ENCODE measurements around the gene NFIC.

NFIC gene

DNA sequence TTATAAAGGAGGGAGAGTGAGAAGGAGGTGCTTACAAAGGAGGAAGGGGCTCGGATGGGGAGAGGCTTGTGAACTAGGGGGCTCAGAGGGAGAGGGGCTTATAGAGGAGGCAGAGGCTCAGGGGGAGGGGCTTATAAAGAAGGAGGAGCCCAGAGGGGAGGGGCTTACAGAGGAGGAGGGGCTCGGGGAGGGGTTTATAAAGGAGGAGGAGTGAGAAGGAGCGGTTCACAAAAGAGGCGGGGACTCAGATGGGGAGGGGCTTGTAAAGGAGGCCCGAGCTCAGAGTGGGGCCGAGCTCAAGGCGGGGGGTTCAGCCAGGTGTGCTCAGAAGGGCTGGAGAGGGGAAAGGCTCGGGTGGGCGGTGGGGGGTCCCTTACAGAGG is 113.4 kb downstream of the NFIC start:
- DNase-seq (ENCODE audit: insufficient read length, low spot score) (no peak), FAIRE-seq (no peak)
- no peak for TF ChIP-seq POLR2A (IDR thresholded peaks at IDR 0.05; ENCODE audit: low read depth, low read length)
- TF ChIP-seq SPI1 (IDR thresholded peaks at IDR 0.05; ENCODE audit: low read depth, low read length), result no peak
- TF ChIP-seq TAF1 (IDR thresholded peaks at IDR 0.05; ENCODE audit: low read depth, low read length), result no peak
- no peak for TF ChIP-seq POU2F2 (IDR thresholded peaks at IDR 0.05; ENCODE audit: low read depth, low read length)
- TF ChIP-seq PAX5 (IDR thresholded peaks at IDR 0.05; ENCODE audit: insufficient read depth, low read length, severe bottlenecking), result no peak
- TF ChIP-seq POLR2AphosphoS5 (IDR thresholded peaks at IDR 0.05; ENCODE audit: low read depth, low read length), result no peak

DNA sequence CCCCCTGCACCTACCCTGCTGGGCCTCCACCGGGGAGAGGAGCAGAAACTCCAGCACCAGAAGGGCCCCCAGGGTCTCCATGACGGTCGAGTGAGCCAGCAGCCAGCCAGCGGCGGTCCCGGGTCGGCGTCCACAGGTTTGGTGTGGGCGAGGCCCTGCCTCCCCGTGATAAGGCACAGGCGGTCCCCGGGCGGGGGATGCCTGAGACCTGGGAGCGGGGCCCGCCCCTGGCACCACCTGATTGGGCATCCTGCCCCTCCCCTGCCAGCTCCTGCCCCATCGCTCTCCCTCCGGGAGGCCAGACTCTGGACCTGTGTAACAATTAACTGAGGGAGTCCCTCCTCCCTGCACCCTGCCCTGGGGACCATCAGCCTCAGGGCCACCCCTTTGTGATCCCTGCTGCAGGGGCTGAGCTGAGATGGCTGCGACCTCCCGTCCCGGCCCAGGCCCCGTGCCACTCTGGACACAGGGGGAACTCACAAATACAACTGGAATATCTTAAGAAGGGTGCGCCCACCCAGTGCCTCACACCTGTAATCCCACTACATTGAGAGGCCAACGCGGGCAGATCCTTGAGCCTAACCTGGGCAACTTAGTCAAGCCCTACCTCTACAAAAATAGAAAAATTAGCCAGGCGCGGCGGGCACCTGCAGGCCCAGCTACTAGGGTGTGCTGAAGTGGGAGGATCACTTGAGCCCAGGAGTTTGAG is 114.2 kb downstream of the NFIC start, which contains the start of gene SMIM24:
Gene SMIM24, minus strand, starts transcription at position 143 of the 709 bp plus-strand sequence. Its CDS starts 62 bp downstream, at position 81.
- TF ChIP-seq POLR2A (IDR thresholded peaks at IDR 0.05; ENCODE audit: low read depth, low read length) (no peak), POU2F2 (IDR thresholded peaks at IDR 0.05; ENCODE audit: low read depth, low read length) (no peak), SPI1 (IDR thresholded peaks at IDR 0.05; ENCODE audit: low read depth, low read length) (no peak), POLR2AphosphoS5 (IDR thresholded peaks at IDR 0.05; ENCODE audit: low read depth, low read length) (no peak), TAF1 (IDR thresholded peaks at IDR 0.05; ENCODE audit: low read depth, low read length) (no peak), PAX5 (IDR thresholded peaks at IDR 0.05; ENCODE audit: insufficient read depth, low read length, severe bottlenecking) (no peak)
- FAIRE-seq (no peak), DNase-seq (ENCODE audit: insufficient read length, low spot score) (no peak)

DNA sequence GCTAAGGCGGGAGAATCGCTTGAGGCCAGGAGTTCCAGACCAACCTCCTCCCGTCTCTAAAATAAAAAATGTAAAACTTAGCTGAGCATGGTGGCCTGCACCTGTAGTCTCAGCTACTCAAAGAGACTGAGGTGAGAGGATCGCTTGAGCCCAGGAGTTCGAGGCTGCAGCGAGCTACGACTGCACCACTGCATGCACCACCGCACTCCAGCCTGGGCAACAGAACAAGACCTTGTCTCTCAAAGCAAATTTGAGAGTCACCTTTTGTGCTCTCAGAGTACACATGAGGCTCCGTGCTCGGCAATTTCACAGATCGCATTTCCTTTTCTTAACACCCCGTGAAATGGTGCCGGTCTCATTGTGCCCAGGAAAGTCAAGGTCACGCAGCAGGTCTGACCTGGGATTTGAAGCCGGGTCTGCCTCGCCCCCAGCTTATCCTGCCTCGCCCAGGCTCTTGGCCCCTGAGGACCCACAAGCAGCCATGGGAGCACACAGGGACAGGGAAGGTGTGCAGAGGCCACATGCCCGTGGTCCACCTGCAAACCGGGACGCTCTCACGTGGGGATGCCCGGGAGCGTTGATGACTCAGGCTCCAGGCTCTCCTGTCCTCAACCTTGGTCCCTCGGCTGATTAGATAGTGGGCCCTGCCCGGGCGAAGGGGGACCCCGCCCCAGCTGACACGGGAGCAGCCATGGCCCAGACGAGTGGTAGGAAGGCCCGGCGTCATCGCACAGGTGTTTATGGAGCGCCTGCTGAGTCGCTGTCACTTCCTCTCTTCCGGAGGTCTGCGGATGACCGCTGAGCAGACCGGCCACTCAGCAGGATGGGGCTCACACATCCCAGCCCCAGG is 115.1 kb downstream of the NFIC start:
- FAIRE-seq (no peak), DNase-seq (ENCODE audit: insufficient read length, low spot score) (no peak)
- TF ChIP-seq POLR2A (IDR thresholded peaks at IDR 0.05; ENCODE audit: low read depth, low read length) (no peak), PAX5 (IDR thresholded peaks at IDR 0.05; ENCODE audit: insufficient read depth, low read length, severe bottlenecking) (no peak), SPI1 (IDR thresholded peaks at IDR 0.05; ENCODE audit: low read depth, low read length) (no peak), TAF1 (IDR thresholded peaks at IDR 0.05; ENCODE audit: low read depth, low read length) (no peak), POU2F2 (IDR thresholded peaks at IDR 0.05; ENCODE audit: low read depth, low read length) (no peak), POLR2AphosphoS5 (IDR thresholded peaks at IDR 0.05; ENCODE audit: low read depth, low read length) (no peak)

DNA sequence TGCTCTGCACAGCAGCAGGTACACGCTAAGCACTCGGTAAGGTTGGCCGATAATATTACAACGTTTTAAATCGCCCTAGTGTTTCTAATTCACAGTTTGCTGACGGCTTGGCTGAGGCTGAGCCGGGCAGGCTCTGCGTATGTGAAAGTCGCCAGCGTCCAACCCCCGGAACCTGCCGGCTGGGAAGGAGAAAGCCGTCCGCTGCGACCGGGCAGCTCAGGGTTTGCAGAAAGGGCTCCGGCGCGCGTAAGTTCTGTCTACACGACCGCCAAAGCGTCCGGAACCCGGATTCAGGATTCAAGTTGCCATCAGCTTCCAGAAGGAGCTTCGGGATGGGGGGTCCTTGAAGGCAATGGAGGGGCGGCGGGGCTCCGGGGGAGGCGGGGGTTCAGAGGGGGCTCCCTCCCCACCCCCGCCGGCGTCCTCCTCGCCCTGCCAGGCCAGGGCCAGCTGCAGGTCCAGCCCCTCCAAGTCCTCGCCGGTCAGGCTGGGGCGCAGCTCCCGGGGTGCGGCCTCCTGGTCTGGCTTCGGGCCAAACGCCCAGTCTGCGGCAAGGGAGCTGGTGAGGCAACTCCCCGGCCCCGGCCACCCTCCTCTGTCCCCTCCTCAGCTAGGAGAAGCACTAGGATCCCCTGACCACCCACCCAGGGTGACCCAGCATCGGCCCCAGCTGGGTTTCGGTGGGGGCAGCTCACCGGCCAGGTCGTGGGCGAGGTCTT is 116.3 kb downstream of the NFIC start:
- DNase-seq (ENCODE audit: insufficient read length, low spot score), result no peak
- FAIRE-seq, result no peak
- TF ChIP-seq SPI1 (IDR thresholded peaks at IDR 0.05; ENCODE audit: low read depth, low read length) (no peak), POLR2AphosphoS5 (IDR thresholded peaks at IDR 0.05; ENCODE audit: low read depth, low read length) (no peak), PAX5 (IDR thresholded peaks at IDR 0.05; ENCODE audit: insufficient read depth, low read length, severe bottlenecking) (no peak), TAF1 (IDR thresholded peaks at IDR 0.05; ENCODE audit: low read depth, low read length) (no peak), POLR2A (IDR thresholded peaks at IDR 0.05; ENCODE audit: low read depth, low read length) (no peak)

DNA sequence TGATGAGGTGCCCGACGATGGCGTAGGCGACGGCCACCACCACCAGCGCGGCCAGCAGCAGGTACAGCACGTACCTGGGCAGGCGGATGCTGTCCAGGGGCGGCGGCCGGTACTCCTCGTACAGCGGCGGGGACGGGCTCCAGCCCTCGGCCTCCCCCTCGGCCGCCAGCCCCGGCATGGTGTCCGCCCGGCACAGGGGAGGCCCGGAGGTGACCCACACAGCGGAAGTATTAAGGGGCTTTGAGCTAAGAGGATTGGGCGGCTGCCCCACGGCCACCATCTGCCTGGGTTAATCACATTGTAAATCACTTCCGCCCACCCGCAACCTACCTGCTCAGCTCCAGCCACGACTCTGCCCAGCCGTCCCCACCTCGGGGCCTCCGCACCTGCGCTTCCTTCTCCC is 116.8 kb downstream of the NFIC start, which contains the start of gene SMIM44:
Gene SMIM44, minus strand, starts transcription at position 216 of the 403 bp plus-strand sequence. Its CDS starts 38 bp downstream, at position 178.
- TF ChIP-seq POU2F2 (IDR thresholded peaks at IDR 0.05; ENCODE audit: low read depth, low read length) (no peak), POLR2AphosphoS5 (IDR thresholded peaks at IDR 0.05; ENCODE audit: low read depth, low read length) (no peak), SPI1 (IDR thresholded peaks at IDR 0.05; ENCODE audit: low read depth, low read length) (no peak), PAX5 (IDR thresholded peaks at IDR 0.05; ENCODE audit: insufficient read depth, low read length, severe bottlenecking) (no peak), TAF1 (IDR thresholded peaks at IDR 0.05; ENCODE audit: low read depth, low read length) (no peak), POLR2A (IDR thresholded peaks at IDR 0.05; ENCODE audit: low read depth, low read length) (no peak)
- FAIRE-seq, result no peak
- no peak for DNase-seq (ENCODE audit: insufficient read length, low spot score)

DNA sequence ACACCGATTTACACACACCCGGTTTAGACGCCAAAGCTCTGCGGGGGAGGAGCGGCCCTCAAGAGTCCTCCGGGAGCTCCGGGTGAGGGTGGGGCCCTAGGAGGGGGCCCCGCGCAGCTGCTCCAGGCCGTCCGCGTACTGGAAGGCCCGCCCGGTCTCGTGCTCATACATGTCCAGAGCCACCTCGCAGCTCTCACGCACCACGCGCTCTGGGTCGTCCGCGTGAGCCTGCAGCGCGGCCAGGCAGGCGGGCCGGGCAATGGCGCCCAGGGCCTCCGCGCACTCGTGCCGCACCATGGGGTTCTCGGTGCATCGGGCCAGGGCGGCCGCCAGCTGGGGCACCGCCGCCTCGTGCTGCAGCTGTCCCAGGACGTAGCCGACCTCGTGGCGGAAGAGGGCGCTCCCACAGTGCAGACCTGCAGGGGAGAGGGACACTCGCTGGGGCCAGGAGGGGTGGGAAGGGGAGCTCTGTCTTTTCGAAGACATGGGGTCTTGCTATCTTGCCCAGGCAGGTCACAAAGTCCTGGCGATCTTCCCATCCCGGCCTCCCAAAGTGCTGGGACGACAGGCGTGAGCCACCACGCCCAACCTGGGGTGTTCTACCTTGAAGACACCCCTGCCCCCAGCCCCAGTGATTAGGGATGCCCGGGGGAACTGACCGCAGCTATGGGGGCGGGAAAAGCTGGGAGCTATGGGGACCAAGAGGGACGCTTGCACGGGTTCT is 125.2 kb downstream of the NFIC start:
- no peak for TF ChIP-seq PAX5 (IDR thresholded peaks at IDR 0.05; ENCODE audit: insufficient read depth, low read length, severe bottlenecking)
- no peak for TF ChIP-seq POLR2AphosphoS5 (IDR thresholded peaks at IDR 0.05; ENCODE audit: low read depth, low read length)
- TF ChIP-seq POU2F2 (IDR thresholded peaks at IDR 0.05; ENCODE audit: low read depth, low read length), result no peak
- no peak for TF ChIP-seq POLR2A (IDR thresholded peaks at IDR 0.05; ENCODE audit: low read depth, low read length)
- TF ChIP-seq TAF1 (IDR thresholded peaks at IDR 0.05; ENCODE audit: low read depth, low read length), result no peak
- TF ChIP-seq SPI1 (IDR thresholded peaks at IDR 0.05; ENCODE audit: low read depth, low read length), result no peak
- FAIRE-seq, result no peak
- DNase-seq (ENCODE audit: insufficient read length, low spot score), result no peak

DNA sequence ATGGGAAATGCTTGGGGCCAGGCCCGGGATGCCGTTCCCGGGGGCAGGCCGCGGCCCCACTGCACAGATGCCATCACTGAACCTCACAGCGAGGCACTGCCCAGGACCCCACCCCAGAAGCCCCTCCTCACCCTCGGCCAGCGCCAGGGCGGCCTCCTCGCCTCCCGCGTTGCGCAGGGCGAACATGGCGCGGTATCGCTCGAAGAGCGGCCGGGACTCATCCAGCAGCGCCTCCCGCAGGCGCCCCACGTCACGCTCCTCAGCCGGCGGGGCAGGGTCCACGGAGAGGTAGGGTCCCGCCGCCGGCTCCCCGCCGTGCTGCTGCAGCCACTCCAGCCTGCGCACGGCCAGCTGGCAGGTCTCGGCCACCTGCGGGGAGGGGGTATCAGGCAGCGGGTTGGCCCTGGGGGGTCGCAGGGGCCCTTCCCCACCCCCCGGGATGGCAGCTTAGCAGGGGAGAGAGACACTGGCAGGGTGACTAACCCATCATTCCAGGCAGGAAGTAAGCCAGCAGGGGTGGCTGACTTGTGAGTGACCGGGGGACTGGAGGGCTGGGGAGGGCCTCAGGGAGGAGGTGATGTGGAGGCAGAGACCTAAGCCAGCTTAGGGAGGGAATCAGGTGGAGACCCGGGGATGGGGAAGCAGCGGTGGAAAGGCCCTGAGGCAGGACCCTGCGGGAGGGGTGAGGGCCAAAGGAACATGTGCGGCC is 125.9 kb downstream of the NFIC start:
- DNase-seq (ENCODE audit: insufficient read length, low spot score), result no peak
- no peak for TF ChIP-seq TAF1 (IDR thresholded peaks at IDR 0.05; ENCODE audit: low read depth, low read length)
- no peak for TF ChIP-seq POU2F2 (IDR thresholded peaks at IDR 0.05; ENCODE audit: low read depth, low read length)
- TF ChIP-seq POLR2A (IDR thresholded peaks at IDR 0.05; ENCODE audit: low read depth, low read length), result no peak
- no peak for TF ChIP-seq POLR2AphosphoS5 (IDR thresholded peaks at IDR 0.05; ENCODE audit: low read depth, low read length)
- no peak for TF ChIP-seq SPI1 (IDR thresholded peaks at IDR 0.05; ENCODE audit: low read depth, low read length)
- TF ChIP-seq PAX5 (IDR thresholded peaks at IDR 0.05; ENCODE audit: insufficient read depth, low read length, severe bottlenecking), result no peak
- no peak for FAIRE-seq

DNA sequence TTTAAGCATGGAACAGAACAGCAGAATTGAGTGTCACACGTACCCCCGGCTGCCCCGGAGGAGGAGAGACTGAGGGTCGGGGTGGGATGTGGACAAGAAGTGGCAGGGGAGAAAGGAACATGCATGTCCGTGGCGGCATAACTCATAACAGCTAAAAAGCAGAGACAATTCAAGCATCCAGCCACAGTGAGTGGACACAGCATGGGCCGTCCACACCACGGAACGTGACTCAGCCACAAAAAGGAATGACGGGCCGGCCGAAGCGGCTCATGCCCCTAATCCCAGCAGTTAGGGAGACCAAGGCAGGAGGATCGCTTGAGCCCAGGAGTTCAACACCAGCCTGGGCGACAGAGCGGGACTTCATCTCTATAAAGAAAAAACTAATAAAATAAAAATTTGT is 126.5 kb downstream of the NFIC start:
- DNase-seq (ENCODE audit: insufficient read length, low spot score) (no peak), FAIRE-seq (no peak)
- TF ChIP-seq POU2F2 (IDR thresholded peaks at IDR 0.05; ENCODE audit: low read depth, low read length) (no peak), TAF1 (IDR thresholded peaks at IDR 0.05; ENCODE audit: low read depth, low read length) (no peak), POLR2A (IDR thresholded peaks at IDR 0.05; ENCODE audit: low read depth, low read length) (no peak), PAX5 (IDR thresholded peaks at IDR 0.05; ENCODE audit: insufficient read depth, low read length, severe bottlenecking) (no peak), SPI1 (IDR thresholded peaks at IDR 0.05; ENCODE audit: low read depth, low read length) (no peak), POLR2AphosphoS5 (IDR thresholded peaks at IDR 0.05; ENCODE audit: low read depth, low read length) (no peak)

Data from GM12891 (cell line).